Uterus (tissue), 2 donors: ENCODE measurements around the gene RREB1.

ENCODE experiments used
- CTCF ChIP-seq, 4 experiments: fragments of 200-600 bp in 2 of 4; fragments of 450-650 bp in 2 of 4; sonication (generic) in 2 of 4; IDR thresholded peaks; one replicate each; pipeline ENCODE4 v1.5.1; 2016 to 2019; ENCODE audit warnings: antibody characterized with exemption in 4 of 4, mild to moderate bottlenecking in 2 of 4, moderate library complexity in 1 of 4
- POLR2A ChIP-seq, 2 donors: fragments of 450-650 bp; IDR thresholded peaks; one replicate each; pipeline ENCODE4 v1.6.1; 2016; ENCODE audit warnings: antibody characterized with exemption in 2 of 2, mild to moderate bottlenecking in 1 of 2, moderate library complexity in 1 of 2

- TF ChIP-seq POLR2A (IDR thresholded peaks at IDR 0.05) (no peak), CTCF (IDR thresholded peaks at IDR 0.05) (no peak)
Observed at GRCh38 chr6:7229376-7230326, 121.9 kb downstream of the RREB1 start.
